Astrocyte of the spinal cord (primary cell): ENCODE data around the gene GNS.

Experiments used
- DNase-seq: peaks from one replicate; pipeline ENCODE4 v3.0.0; 2011; ENCODE audit warnings: low read depth, low spot score
- H3K4me3 ChIP-seq: 2 replicates; pipeline ENCODE4 v1.5.1; 2011; ENCODE audit warnings: low read depth, mild to moderate bottlenecking, low read length, moderate library complexity
- CTCF ChIP-seq: IDR thresholded peaks from 2 replicates; pipeline ENCODE4 v1.5.1; 2012; ENCODE audit warnings: low read depth, mild to moderate bottlenecking, low read length, inconsistent platforms
- in situ Hi-C: cut with HindIII; loops from 2 replicates; pipeline ENCODE4 v1.10.0; 2017; ENCODE audit warnings: low sequenced_read_pairs

GNS gene

GRCh38 chr12:64749461-64750200 lies 9.6 kb downstream of the GNS start:
- DNase-seq = no peak
- H3K4me3 ChIP-seq = no peak overlapping the region
- no peak for TF ChIP-seq CTCF
- in situ Hi-C loops = no loop called here

- in situ Hi-C loops = no loop called here
- DNase-seq = peak; percentile 27
- H3K4me3 ChIP-seq = no peak overlapping the region
- TF ChIP-seq CTCF = no peak
Measured at GRCh38 chr12:64747695-64748094, 11.5 kb downstream of the GNS start.

- peak; percentile 35 for DNase-seq
- TF ChIP-seq CTCF = no peak
Measured at GRCh38 chr12:64746663-64747062, 12.5 kb downstream of the GNS start.

GRCh38 chr12:64745980-64746379 lies 13.2 kb downstream of the GNS start:
- no peak for TF ChIP-seq CTCF
- no peak for DNase-seq
- no peak overlapping the region for H3K4me3 ChIP-seq
- in situ Hi-C loops = no loop called here

More at GRCh38 chr12:64746663-64747062, 12.5 kb downstream of the GNS start:
- in situ Hi-C loops = no loop called here
- no peak overlapping the region for H3K4me3 ChIP-seq

GRCh38 chr12:64745259-64745807 lies 13.9 kb downstream of the GNS start:
- DNase-seq = no peak
- no peak for TF ChIP-seq CTCF
- in situ Hi-C loops = no loop called here
- H3K4me3 ChIP-seq = no peak overlapping the region

GRCh38 chr12:64744422-64745258 lies 14.6 kb downstream of the GNS start:
- H3K4me3 ChIP-seq = no peak overlapping the region
- no peak for TF ChIP-seq CTCF
- peak; percentile 35 for DNase-seq
- in situ Hi-C loops = no loop called here
